GM18868 (cell line): ENCODE measurements around the gene RBBP4.
"Not testable (repeated sequence)": the region's sequence is repeated elsewhere in the genome, so short reads cannot be mapped to it uniquely, and the experiment has no call there.

ENCODE experiments used
- ATAC-seq: cut with Tn5 transposase; IDR thresholded peaks from one replicate; pipeline ENCODE4 v1.9.1; 2021; ENCODE audit warnings: mild to moderate bottlenecking, moderate library complexity; ENCODE audit not compliant: unreplicated experiment

Gene RBBP4

GRCh38 chr1:32693455-32694174, 42.6 kb downstream of the RBBP4 start:
- ATAC-seq: no peak

- ATAC-seq: no peak
Measured at GRCh38 chr1:32695098-32695904, 44.3 kb downstream of the RBBP4 start.

GRCh38 chr1:32696041-32696440, 45.0 kb downstream of the RBBP4 start:
- no peak for ATAC-seq

GRCh38 chr1:32696996-32697395, 46.0 kb downstream of the RBBP4 start:
- ATAC-seq: not testable (repeated sequence)

- no peak for ATAC-seq
Measured at GRCh38 chr1:32701421-32701911, 50.5 kb downstream of the RBBP4 start.

GRCh38 chr1:32701951-32702598, 51.1 kb downstream of the RBBP4 start:
- ATAC-seq: no peak

- no peak for ATAC-seq
Measured at GRCh38 chr1:32702599-32703478, 51.8 kb downstream of the RBBP4 start, which contains the start of gene SYNC. SYNC (minus strand) TSS chr1:32702770; CDS start chr1:32702660, 110 bp downstream.

GRCh38 chr1:32703479-32704291, 52.7 kb downstream of the RBBP4 start:
- no peak for ATAC-seq

GRCh38 chr1:32705516-32705915, 54.5 kb downstream of the RBBP4 start:
- no peak for ATAC-seq

- ATAC-seq: no peak
Measured at GRCh38 chr1:32706491-32706890, 55.5 kb downstream of the RBBP4 start.

- ATAC-seq: no peak
Measured at GRCh38 chr1:32709075-32709474, 58.1 kb downstream of the RBBP4 start.

GRCh38 chr1:32709476-32709875, 58.5 kb downstream of the RBBP4 start:
- ATAC-seq: no peak

- not testable (repeated sequence) for ATAC-seq
Measured at GRCh38 chr1:32711221-32711620, 60.2 kb downstream of the RBBP4 start.

- ATAC-seq: no peak
Measured at GRCh38 chr1:32713081-32713480, 62.1 kb downstream of the RBBP4 start.

GRCh38 chr1:32714277-32714676, 63.3 kb downstream of the RBBP4 start:
- ATAC-seq: no peak

GRCh38 chr1:32715901-32716311, 64.9 kb downstream of the RBBP4 start:
- ATAC-seq: no peak

- peak; percentile 83 for ATAC-seq
Measured at GRCh38 chr1:32716312-32717148, 65.5 kb downstream of the RBBP4 start.

- ATAC-seq: no peak
Measured at GRCh38 chr1:32717503-32717902, 66.5 kb downstream of the RBBP4 start.

- ATAC-seq: no peak
Measured at GRCh38 chr1:32718036-32718435, 67.0 kb downstream of the RBBP4 start.
